HFFc6 (cell line): ENCODE data around the gene FAM168B. TPM values are rescaled to one million over a fixed set of nuclear protein-coding genes. Genes with fewer than 3 reads are reported as not detected.

ENCODE experiments used
- DNase-seq: peaks from one replicate; pipeline ENCODE4 v3.0.0-alpha.2; 2018
- H3K27ac Mint-ChIP-seq: 2 replicates; pipeline ENCODE4 v1.8.0; 2020; ENCODE audit warnings: mild to moderate bottlenecking, mixed read lengths
- H3K27me3 Mint-ChIP-seq: 2 replicates; pipeline ENCODE4 v1.8.0; 2021; ENCODE audit warnings: mild to moderate bottlenecking, moderate library complexity, mixed read lengths; ENCODE audit not compliant: insufficient read depth
- H3K36me3 Mint-ChIP-seq: 2 replicates; pipeline ENCODE4 v1.8.0; 2021; ENCODE audit warnings: low read depth, mixed read lengths
- H3K4me1 Mint-ChIP-seq: 2 replicates; pipeline ENCODE4 v1.8.0; 2020; ENCODE audit warnings: low read depth, mixed read lengths
- H3K4me3 Mint-ChIP-seq: 2 replicates; pipeline ENCODE4 v1.8.0; 2020; ENCODE audit warnings: mild to moderate bottlenecking, moderate library complexity, mixed read lengths
- H3K9me3 Mint-ChIP-seq: 2 replicates; pipeline ENCODE4 v1.8.0; 2020; ENCODE audit warnings: mild to moderate bottlenecking, mixed read lengths
- total RNA-seq, 6 experiments: library from RNA; stranded (reverse); fragmentation: NEBNext Ultra II Directional; extraction: Animal tissue kit (Norgen Biotek cat#: 25700); gene quantifications; 2 replicates in 1 of 6; 3 replicates in 5 of 6; pipeline ENCODE4 v1.2.3, GENCODE V29; 2021
- TF ChIP-seq, protein P1 (sequence below): fragments of 200-600 bp; sonication (generic); IDR thresholded peaks from 2 replicates; pipeline ENCODE4 v1.5.0; 2021; ENCODE audit warnings: antibody characterized with exemption, mild to moderate bottlenecking

Gene FAM168B
- total RNA-seq, 6 experiments from 2014 or later = 87.2 to 103 (median 95.3) TPM

DNA sequence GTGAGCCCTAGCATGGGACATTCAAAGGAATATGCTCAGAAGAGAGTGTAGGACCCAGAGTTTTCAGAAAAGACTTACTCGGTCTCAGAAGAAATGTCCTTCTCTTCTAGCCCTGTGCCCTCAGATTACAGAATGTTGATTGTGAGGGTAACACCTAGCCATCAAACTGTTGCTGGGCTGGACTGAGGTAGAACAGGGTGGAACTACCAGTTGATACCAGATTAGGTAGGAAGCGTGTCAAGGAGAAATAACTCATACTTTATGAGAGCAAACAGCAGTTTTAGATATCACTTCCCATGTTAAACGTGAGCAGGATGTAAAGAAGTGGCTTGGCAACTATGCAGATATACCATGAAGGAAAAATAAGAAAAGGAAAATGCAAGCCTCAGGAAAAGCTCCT, 34.7 kb upstream of the FAM168B start:
- Mint-ChIP-seq H3K36me3 (peaks cover 49% of the 10 kb centered on the region), H3K4me1 (no peaks in the 10 kb centered on the region), H3K9me3 (no peaks in the 10 kb centered on the region), H3K4me3 (no peak overlapping the region), H3K27me3 (no peaks in the 10 kb centered on the region; the same call in 1 of the 2 replicates), H3K27ac (no peak overlapping the region)
- TF ChIP-seq, protein P1, sequence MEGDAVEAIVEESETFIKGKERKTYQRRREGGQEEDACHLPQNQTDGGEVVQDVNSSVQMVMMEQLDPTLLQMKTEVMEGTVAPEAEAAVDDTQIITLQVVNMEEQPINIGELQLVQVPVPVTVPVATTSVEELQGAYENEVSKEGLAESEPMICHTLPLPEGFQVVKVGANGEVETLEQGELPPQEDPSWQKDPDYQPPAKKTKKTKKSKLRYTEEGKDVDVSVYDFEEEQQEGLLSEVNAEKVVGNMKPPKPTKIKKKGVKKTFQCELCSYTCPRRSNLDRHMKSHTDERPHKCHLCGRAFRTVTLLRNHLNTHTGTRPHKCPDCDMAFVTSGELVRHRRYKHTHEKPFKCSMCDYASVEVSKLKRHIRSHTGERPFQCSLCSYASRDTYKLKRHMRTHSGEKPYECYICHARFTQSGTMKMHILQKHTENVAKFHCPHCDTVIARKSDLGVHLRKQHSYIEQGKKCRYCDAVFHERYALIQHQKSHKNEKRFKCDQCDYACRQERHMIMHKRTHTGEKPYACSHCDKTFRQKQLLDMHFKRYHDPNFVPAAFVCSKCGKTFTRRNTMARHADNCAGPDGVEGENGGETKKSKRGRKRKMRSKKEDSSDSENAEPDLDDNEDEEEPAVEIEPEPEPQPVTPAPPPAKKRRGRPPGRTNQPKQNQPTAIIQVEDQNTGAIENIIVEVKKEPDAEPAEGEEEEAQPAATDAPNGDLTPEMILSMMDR = no peak
- DNase-seq = no peak

DNA sequence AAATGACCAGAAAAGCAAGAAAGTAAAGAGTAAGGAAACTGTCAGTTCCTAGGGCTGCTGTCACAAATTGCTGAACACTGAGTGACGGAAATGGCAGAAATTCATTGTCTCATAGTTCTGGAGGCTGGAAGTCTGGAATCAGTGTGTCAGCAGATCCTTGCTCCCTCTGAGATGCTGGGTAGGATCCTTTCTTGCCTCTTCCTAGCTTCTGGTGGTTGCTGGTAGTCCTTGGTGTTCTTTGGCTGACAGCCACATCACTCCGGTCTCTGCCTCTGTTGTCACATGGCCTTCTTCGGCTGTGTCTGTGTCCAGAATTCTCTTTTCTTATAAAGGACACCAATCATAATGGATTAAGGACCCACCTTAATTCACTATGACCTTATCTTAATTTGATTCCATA, 33.8 kb upstream of the FAM168B start:
- TF ChIP-seq, protein P1 = no peak
- no peak for DNase-seq
- H3K4me3 Mint-ChIP-seq = no peak overlapping the region
- peaks cover 53% of the 10 kb centered on the region for H3K36me3 Mint-ChIP-seq
- H3K9me3 Mint-ChIP-seq = no peaks in the 10 kb centered on the region
- no peaks in the 10 kb centered on the region; the same call in 1 of the 2 replicates for H3K27me3 Mint-ChIP-seq
- H3K27ac Mint-ChIP-seq = no peak overlapping the region
- H3K4me1 Mint-ChIP-seq = no peaks in the 10 kb centered on the region

DNA sequence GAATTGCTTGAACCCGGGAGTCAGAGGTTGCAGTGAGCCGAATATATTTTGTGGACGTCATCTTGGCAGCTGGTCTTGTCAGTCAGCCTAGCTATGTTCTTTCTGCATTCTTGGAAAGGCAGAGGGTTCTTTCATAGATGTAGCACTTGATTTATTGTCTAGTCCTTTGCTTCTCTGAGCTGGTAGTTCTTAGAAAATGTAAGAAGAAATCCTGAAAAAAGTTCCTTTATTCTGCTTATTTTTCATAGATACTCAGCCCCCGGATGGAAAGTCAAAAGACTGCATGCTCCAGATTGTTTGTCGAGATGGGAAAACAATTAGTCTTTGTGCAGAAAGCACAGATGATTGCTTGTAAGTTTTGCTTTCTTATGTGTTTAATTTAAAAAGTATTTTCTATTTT, 33.2 kb upstream of the FAM168B start:
- H3K4me3 Mint-ChIP-seq = no peak overlapping the region
- no peak for DNase-seq
- peaks cover 4% of the 10 kb centered on the region for H3K4me1 Mint-ChIP-seq
- H3K9me3 Mint-ChIP-seq = no peaks in the 10 kb centered on the region
- H3K27ac Mint-ChIP-seq = no peak overlapping the region
- no peaks in the 10 kb centered on the region; the same call in 1 of the 2 replicates for H3K27me3 Mint-ChIP-seq
- TF ChIP-seq, protein P1 = no peak
- peaks cover 59% of the 10 kb centered on the region for H3K36me3 Mint-ChIP-seq

DNA sequence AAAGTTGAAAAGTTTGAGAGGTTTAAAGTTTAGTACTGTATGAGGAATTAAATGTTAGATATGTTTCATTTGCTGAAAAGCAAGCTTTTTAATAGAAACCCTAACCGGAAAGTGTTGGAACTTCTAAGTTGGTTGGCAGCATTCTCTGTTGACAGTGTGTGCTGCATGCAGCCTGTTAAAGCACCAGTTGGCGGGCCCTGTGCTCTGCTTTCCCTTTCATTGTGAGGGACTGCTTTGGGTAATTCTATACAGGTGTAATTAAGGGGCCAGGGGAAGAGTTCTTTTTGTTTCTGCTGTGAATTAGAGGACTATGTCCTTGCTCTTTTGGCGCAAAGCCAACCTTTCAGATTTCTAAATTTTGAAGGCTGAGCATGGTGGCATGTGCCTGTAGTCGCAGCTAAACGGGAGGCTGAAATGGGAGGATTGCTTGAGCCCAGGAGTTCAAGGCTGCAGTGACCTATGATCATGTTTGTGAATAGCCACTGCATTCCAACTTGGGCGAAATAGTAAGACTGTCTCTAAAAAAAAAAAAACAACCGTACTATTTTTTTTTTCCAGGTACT, 32.0 kb upstream of the FAM168B start:
- Mint-ChIP-seq H3K27me3 (no peaks in the 10 kb centered on the region; the same call in 1 of the 2 replicates), H3K4me3 (no peak overlapping the region), H3K4me1 (peaks cover 14% of the 10 kb centered on the region), H3K9me3 (no peaks in the 10 kb centered on the region), H3K36me3 (peaks cover 60% of the 10 kb centered on the region), H3K27ac (no peak overlapping the region)
- DNase-seq = no peak
- TF ChIP-seq, protein P1 = no peak

DNA sequence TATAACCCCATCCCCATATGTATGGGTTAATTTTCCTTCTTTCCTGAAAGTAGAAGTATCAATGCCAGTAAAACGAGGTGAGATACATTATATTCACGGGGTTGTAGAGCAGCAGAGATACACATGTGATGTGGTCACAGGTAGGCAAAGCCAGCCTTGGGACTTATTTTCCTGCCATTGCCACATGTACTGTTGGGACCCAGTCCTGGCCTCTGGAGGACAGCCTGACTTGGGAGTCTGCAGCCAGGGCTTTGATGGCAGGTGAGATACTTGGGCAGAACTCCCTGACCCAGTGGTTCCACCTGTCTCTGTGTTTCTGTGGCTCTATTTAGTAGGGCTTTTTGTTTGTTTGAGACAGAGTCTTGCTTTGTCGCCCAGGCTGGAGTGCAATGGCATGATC, 29.9 kb upstream of the FAM168B start:
- H3K4me1 Mint-ChIP-seq = peaks cover 14% of the 10 kb centered on the region
- DNase-seq = no peak

More for the DNA sequence above, 29.9 kb upstream of the FAM168B start:
- TF ChIP-seq, protein P1 = no peak
- H3K9me3 Mint-ChIP-seq = no peaks in the 10 kb centered on the region
- H3K4me3 Mint-ChIP-seq = no peak overlapping the region
- H3K36me3 Mint-ChIP-seq = peaks cover 43% of the 10 kb centered on the region
- H3K27ac Mint-ChIP-seq = no peak overlapping the region
- no peaks in the 10 kb centered on the region for H3K27me3 Mint-ChIP-seq
